Thyroid gland (tissue), 4 donors: ENCODE data around the gene NUBPL.

Experiments used
- POLR2A ChIP-seq, 2 donors: fragments of 450-650 bp; IDR thresholded peaks; one replicate each; pipeline ENCODE4 v1.6.1; 2017; ENCODE audit warnings: antibody characterized with exemption in 2 of 2, mild to moderate bottlenecking in 2 of 2, moderate library complexity in 1 of 2
- TF ChIP-seq, protein P1 (sequence below), 6 experiments: fragments of 200-600 bp in 3 of 6; fragments of 450-650 bp in 3 of 6; sonication (generic) in 3 of 6; IDR thresholded peaks; one replicate each; pipeline ENCODE4 v1.5.1; 2016 to 2019; ENCODE audit warnings: antibody characterized with exemption in 6 of 6, mild to moderate bottlenecking in 2 of 6, inconsistent platforms in 1 of 6, moderate library complexity in 1 of 6

DNA sequence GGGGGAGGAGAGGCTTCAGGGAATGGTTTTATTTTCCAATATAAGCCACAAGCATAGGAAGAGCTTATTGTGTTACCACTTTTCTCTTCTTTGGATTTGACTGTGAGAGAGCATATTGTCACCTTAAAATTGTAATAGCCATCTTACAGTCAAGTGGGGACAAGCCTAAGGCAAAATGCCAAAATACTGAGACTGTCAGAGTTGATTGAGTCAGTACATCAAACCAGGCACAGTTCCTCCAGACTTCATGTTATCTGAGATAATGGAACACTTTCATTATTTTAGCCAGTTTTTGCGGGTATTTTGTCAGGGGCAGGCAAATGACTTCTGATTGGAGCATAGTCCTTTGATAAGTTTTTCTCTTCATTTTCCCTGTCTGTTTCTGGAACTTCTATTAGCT lies 19.5 kb upstream of the NUBPL start:
- TF ChIP-seq, protein P1, sequence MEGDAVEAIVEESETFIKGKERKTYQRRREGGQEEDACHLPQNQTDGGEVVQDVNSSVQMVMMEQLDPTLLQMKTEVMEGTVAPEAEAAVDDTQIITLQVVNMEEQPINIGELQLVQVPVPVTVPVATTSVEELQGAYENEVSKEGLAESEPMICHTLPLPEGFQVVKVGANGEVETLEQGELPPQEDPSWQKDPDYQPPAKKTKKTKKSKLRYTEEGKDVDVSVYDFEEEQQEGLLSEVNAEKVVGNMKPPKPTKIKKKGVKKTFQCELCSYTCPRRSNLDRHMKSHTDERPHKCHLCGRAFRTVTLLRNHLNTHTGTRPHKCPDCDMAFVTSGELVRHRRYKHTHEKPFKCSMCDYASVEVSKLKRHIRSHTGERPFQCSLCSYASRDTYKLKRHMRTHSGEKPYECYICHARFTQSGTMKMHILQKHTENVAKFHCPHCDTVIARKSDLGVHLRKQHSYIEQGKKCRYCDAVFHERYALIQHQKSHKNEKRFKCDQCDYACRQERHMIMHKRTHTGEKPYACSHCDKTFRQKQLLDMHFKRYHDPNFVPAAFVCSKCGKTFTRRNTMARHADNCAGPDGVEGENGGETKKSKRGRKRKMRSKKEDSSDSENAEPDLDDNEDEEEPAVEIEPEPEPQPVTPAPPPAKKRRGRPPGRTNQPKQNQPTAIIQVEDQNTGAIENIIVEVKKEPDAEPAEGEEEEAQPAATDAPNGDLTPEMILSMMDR (IDR thresholded peaks at IDR 0.05) = no peak
- no peak for TF ChIP-seq POLR2A (IDR thresholded peaks at IDR 0.05)
